Right kidney (tissue), 9 donors: Measurements from ENCODE around the gene CRTC1.

Experiments
- DNase-seq: peaks from one replicate; pipeline ENCODE4 v3.0.0-alpha.2; 2016
- long read RNA-seq, 8 donors: transcript quantifications; one replicate each; lab custom pipeline, GENCODE V29; 2026

Gene CRTC1
- long read RNA-seq, donor 1, partial matches to known transcripts, result 0 of 2 reads
- long read RNA-seq, donor 1, other reads (novel, unspliced or antisense), result 0 of 2 reads
- long read RNA-seq, donor 2, result 0 reads
- long read RNA-seq, donor 3, result 0 reads
- long read RNA-seq, donor 4, partial matches to known transcripts, result 10 of 10 reads
- long read RNA-seq, donor 4, other reads (novel, unspliced or antisense), result 0 of 10 reads
- long read RNA-seq, donor 5, partial matches to known transcripts, result 7 of 10 reads
- long read RNA-seq, donor 5, other reads (novel, unspliced or antisense), result 0 of 10 reads
- long read RNA-seq, donor 6, partial matches to known transcripts, result 16 of 17 reads
- long read RNA-seq, donor 6, other reads (novel, unspliced or antisense), result 0 of 17 reads
- long read RNA-seq, donor 7, result 0 reads
- long read RNA-seq, donor 8, partial matches to known transcripts, result 6 of 7 reads
- long read RNA-seq, donor 8, other reads (novel, unspliced or antisense), result 0 of 7 reads

- peak; percentile 88 for DNase-seq
Measured at GRCh38 chr19:18683109-18683957, at the start of gene CRTC1. Gene CRTC1 (plus strand): TSS chr19:18683680. CDS start chr19:18683703, 23 bp downstream.

DNA sequence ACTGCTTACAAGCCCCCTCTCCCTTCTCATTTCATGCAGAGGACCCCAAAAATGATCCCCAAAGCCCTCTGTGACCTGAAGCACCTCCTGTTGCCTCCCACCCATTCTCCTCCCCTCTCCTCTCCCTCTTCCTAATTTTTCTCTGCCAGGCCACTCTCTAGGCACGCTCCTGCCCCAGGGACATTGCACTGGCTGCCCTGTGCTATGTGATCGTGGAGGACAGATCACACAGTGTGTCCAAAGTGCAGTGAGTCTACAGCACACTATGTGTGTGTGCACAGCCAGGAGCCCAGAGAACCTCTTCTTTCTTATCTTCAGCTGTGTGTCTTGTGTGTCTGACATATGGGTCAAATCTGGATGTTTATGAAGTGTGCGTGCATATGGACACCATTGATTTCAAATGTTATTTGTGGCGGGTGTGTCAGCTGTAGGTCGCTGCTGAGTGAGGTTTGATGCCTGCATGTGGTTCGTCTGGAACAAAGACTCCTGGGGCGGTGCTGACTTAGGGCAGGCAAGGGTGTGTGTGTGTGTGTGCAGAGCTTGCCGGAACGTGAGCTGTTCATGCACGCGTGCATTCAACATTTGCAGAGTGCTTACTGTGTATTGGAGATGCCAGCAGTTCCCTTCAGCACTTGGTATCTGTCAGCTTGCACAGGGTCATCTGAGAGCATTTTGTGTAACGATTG lies 48.7 kb upstream of the CRTC1 start:
- no peak for DNase-seq

DNA sequence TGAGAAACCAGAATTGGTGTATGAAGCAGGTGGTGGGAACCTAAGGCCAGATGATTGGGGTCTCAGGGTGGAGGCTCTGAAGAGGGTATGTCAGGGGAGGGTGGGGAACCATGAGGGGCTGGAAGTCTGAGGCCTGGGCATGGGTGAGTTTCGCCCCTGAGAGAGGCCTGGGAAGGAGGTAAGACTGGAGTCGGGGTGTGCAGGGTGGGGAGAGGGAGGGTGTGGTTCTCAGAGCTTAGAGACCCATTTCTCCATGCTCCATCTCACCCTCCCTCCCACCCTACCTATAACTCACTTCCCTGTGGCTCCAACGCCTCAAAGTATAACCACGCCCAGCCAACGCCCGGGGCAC lies 47.7 kb upstream of the CRTC1 start:
- no peak for DNase-seq

DNA sequence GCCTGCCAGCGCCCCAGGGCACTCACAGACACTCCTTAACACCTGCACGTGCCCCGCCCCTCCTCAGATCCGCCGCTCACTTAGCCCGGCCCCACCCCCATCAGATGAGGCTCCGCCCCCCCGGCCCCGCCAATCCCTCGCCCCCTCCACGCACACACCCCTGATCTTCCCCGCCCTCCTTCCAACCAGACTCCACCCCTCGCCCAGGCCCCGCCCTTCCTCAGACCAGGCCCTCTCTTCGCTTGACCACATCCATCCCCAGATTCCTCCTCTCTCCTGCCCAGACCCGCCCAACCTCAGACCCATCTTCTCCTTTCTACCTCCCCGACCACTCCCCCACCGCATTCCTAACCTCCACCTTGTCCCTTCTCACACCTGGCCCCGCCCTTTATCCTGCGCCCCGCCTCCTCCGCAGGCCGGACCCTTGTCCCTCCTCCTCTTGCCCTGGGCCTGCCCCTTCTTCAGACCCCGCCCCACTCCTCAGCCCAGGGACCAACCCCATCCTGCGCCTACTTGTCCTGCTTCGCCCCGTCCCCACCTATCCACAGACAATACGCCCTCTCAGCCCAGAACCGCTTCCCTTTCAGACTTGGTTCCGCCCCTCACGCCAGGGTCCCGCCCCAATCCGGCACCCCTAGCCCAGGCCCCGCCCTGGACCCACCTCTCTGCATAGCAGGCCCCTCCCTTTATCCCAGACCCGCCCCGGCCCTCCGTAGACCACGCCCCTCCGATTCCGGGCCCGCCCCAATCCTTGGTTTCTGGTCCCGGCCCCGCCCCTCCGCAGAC lies 47.1 kb upstream of the CRTC1 start:
- DNase-seq, result peak; percentile 84

DNA sequence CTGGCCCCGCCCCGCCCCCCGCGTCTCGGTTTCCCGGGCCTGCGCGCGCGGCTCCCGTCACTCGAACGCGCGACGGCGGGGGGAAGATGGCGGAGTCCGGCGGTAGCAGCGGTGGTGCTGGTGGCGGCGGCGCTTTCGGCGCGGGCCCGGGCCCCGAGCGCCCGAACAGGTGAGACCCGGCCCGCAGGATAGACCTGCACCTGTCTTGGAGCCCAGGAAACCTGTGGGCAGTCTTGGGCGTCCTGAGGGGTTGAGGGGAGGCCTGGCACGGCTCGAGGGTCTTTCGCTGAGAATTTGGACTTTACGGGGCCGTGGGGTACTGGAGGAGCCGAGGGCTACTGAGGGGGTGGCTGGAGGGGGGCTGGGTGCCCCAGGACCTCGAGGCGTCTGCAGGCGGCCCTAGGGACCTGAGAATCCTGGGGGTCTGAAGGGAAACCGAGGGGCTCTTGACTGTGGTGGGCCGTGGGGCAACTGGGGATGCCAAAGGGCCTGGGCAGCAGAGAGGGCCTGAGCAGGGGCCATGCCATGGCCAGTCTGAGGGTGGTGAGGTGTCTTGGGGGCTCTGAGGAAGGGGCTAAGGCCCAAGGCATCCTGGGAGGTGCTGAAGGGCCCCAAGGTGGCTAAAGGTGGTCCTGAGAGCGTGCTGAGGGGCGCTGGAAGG lies 46.4 kb upstream of the CRTC1 start, which contains the start of gene KLHL26:
KLHL26 (plus strand) TSS at position 60 of the 661 bp plus-strand sequence; CDS start at position 87, 27 bp downstream.
- DNase-seq, result no peak

DNA sequence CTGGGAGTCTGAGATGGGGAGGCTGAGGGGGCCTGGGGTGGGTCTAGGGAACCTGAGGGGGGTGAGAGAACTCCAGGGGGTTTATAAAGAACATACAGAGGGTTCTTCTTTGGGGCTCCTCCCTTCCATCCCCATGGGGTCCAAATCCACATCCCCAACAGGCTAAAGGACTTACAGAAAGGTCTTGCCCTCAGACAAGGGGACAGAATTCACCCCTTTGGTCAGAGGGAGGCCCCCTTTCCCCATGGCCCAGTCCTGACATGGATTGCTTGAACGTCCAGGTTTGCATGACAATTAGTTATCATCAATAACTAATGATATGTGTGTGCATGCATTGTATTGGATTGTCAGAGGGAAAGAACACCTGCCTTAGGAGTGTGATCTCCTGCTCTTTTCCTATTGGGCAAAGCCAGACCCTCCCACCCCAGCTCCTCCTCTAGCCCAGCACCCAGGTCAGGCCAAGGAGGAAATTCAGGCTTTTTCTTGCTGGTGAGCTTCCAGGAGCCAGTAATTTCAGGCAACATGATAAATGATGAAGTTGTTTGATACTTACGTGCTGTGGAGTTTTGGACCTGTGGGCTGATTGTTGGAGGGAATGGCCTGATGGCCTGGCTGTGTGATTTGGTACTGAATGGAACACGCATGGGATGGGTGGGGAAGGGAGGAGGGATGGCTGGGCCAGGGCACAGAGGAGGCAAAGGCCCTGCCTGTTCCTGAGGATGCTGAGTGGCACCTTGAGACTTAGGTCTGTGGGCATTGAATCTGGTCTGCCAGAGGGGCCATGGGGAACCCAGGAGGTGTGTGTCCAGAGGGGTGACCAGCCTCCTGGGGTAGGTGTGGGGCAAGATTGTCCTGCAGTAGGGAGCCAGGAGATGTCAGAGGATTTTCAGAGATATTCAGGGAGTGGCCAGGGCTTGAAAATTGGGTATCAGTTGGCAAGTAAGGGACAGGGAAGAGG lies 45.5 kb upstream of the CRTC1 start:
- no peak for DNase-seq

DNA sequence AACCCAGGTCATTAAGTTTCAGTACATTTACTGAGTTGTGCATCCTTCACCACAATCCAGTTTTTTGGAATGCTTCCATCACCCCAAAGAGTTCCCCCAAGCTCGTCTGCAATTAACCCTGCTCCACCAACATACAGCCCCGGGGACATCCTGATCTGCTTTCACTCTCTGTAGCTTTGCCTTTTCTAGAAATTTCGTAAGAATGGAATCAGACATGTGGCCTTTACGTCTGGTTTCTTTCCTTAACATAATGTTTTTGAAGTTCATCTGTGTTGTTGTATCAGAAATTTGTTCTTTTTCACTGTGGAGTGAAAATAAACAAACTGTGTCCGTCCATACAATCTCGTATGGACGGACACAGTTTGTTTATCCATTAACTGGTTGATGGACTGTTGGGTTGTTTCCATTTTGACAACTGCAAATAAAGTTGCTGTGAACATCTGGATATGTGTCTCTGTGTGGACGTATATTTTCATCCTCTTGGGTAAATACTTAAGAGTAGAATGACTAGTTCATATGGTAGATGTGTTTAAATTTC lies 43.7 kb upstream of the CRTC1 start:
- DNase-seq, result no peak

DNA sequence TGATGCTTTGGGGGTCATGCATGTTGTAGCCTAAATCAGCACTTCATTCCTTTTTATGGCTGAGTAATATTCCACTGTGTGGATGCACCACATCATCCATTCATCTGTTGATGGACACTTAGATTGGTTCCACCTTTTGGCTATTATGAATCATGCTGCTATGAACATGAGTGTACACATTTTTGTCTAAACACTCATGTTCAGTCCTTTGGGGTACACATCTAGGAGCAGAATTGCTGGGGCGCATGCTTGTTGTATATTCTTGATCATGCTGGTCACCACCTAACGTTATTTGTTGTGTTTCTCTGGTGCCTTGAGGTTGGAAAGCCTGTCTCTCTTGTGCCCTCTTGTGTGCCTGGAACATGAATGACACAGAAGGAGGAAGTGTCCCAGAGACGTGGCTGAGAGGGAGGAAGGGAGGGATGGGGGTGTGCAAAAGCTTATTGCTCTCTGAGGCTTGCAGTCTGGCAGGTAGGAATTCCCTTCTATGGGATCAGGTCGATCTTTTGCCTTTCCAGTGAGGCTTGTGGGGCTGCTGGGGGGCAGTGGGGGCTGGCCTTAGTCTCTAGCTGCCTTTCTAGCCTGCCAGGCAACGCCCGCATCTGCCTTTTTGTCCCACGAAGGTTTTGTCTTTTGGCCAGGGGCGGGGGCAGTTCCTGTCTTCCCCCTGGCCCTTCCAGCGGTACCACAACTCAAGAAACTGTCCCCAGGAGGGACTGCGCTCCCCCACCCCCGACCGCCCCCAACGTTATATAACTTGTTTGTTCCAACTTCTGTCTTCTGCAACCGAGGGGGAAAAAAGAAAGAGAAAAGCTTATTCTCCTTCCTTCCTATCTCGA lies 39.1 kb upstream of the CRTC1 start:
- DNase-seq, result no peak

- no peak for DNase-seq
Measured at GRCh38 chr19:18645035-18645511, 38.4 kb upstream of the CRTC1 start.

GRCh38 chr19:18646535-18647370 lies 36.7 kb upstream of the CRTC1 start:
- DNase-seq, result peak; percentile 62

- DNase-seq, result no peak
Measured at GRCh38 chr19:18647371-18647767, 36.1 kb upstream of the CRTC1 start.

DNA sequence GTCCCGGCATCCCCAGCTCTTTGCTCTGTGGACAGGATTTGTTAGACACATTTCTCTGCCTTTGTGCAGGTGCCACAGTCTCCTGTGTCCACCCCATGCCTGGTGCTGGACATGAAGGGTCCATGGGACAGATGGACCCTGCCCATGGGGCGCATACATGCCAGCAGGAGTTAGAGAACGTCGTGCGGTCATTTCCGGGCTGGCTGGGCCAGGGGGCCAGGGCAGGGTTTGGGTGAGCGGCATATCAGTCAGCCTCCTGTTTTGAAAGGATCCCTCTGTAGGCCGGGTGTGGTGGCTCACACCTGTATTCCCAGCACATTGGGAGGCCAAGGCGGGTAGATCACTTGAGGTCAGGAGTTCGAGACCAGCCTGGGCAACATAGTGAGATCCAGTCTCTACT lies 35.7 kb upstream of the CRTC1 start:
- no peak for DNase-seq

DNA sequence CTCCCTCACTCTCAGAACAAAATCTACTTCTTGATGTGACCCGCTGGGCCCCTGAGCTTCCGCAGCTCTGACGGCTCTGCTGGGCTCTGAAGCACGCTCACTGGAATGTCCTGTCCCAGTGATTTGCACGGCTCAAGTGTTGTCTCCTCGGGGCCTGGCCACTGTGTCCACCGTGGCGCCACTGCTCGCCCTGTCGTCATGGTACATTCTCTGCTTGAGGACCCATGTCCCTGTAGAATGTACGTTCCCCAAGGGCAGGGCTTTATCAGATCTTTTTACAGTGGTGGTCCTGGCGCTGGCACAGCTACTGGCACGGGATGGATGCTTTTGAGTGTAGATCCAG lies 34.5 kb upstream of the CRTC1 start:
- DNase-seq, result no peak

GRCh38 chr19:18649371-18650020 lies 34.0 kb upstream of the CRTC1 start:
- peak; percentile 58 for DNase-seq

DNA sequence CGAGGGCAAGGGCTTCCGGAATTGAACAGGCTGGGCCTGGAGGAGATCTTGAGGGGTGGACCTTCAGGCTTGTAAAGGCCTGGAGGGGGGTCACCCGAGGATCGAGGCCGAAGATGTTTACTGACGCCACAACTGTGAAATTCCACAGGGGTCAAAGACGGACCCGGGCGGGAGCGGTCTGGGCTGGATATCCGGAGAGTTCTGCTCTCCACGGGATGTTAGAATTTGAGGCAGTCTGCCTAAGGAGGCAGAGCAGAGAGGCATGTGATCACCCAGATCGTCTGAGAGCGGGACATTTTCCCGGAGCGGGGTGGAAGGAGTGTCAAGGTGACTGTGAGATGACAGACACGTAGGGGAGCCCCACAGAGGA lies 33.5 kb upstream of the CRTC1 start:
- DNase-seq, result no peak

DNA sequence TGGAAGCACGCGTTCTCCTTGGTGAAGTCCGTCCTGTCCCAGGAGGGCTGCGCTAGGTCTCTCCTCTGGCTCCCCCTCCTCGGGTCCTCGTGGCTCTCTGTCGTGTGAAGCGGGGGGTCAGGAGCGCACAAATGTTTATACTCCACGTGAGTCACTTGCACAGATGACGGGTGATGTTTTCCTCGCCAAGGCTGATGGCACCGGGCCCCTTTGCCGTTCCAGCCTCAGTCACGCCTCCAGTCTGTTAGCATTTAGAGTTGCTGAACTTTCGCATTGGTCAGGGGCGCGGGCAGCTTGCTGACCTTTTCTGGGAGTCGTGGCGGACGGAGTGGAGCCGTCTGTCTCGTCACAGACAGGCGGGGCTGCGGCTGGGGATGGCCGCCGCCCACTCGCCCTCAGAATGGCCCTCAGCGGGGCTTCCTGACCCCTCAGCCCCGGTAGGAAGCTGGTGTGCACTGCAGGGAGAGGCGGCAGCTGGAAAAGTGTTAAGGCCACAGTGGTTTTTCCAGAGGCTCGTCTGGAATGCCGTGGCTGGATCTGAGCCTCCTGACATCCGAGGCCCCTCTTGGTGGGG lies 32.9 kb upstream of the CRTC1 start:
- DNase-seq, result no peak

- no peak for DNase-seq
Measured at GRCh38 chr19:18651300-18651699, 32.2 kb upstream of the CRTC1 start.
